Fibroblast of the aortic adventitia (primary cell): ENCODE data around the gene DDX49. TPM values are rescaled to one million over a fixed set of nuclear protein-coding genes. Genes with fewer than 3 reads are reported as not detected.

Experiments used
- DNase-seq: peaks from one replicate; pipeline ENCODE4 v3.0.0-alpha.2; 2010; ENCODE audit warnings: low read depth
- H3K4me3 ChIP-seq: 2 replicates; pipeline ENCODE4 v1.5.1; 2011; ENCODE audit warnings: low read depth, mild to moderate bottlenecking, control low read depth, low read length, moderate library complexity
- total RNA-seq: library from RNA; depleted of rRNA; stranded (reverse); fragments of >200 nt; gene quantifications from 2 replicates; pipeline ENCODE4 v1.2.3, GENCODE V29; 2012; ENCODE audit warnings: low replicate concordance
- TF ChIP-seq, protein P1 (sequence below): IDR thresholded peaks from 2 replicates; pipeline ENCODE4 v1.5.1; 2011; ENCODE audit warnings: mild to moderate bottlenecking, low read length, control low read depth, inconsistent platforms; ENCODE audit not compliant: insufficient read depth

The DDX49 gene
- total RNA-seq, 1 donor: 42.1 TPM

DNA sequence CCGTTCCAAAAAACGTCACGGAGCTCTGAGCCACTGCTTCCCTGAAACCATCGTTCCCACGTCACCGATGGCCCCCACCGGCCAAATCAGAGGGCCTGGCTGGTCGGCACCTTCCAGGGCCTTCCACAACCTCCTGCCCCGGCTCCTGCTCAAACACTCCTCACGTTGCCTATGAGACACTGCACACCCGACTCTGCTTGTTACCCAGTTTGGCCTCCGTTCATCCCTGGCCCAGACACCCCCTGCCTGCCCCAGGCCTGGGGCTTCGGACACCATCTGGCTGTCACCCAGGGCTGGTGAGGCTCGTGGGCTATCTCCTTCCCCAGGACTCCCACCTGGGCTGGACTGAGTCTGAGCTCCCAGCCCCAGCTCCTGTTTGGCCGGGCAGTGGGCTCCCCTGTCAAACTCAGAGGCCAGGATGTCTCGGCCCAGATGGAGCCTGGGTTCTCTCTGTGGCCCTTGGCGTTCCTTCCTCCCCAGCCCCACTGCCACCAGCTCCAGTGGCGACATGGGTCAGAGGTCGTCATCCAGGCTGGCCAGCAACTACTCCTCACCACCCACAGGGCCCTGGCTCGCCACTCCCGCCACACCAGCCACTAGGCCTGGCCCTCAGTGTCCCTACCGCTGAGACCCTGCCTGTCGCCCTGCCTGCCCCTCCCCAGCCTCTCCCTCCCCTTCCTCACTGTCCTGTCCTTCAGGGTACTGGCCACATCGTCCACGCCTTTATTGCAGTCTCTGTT, 41.3 kb upstream of the DDX49 start:
- H3K4me3 ChIP-seq: no peak overlapping the region
- TF ChIP-seq, protein P1, sequence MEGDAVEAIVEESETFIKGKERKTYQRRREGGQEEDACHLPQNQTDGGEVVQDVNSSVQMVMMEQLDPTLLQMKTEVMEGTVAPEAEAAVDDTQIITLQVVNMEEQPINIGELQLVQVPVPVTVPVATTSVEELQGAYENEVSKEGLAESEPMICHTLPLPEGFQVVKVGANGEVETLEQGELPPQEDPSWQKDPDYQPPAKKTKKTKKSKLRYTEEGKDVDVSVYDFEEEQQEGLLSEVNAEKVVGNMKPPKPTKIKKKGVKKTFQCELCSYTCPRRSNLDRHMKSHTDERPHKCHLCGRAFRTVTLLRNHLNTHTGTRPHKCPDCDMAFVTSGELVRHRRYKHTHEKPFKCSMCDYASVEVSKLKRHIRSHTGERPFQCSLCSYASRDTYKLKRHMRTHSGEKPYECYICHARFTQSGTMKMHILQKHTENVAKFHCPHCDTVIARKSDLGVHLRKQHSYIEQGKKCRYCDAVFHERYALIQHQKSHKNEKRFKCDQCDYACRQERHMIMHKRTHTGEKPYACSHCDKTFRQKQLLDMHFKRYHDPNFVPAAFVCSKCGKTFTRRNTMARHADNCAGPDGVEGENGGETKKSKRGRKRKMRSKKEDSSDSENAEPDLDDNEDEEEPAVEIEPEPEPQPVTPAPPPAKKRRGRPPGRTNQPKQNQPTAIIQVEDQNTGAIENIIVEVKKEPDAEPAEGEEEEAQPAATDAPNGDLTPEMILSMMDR: no peak
- DNase-seq: no peak

GRCh38 chr19:18878858-18879578, 40.5 kb upstream of the DDX49 start:
- no peak for DNase-seq
- no peak overlapping the region for H3K4me3 ChIP-seq
- TF ChIP-seq, protein P1: no peak

- DNase-seq: no peak
Observed at GRCh38 chr19:18879579-18880373, 39.7 kb upstream of the DDX49 start.

GRCh38 chr19:18881491-18881890, 38.0 kb upstream of the DDX49 start:
- H3K4me3 ChIP-seq: no peak overlapping the region
- TF ChIP-seq, protein P1: no peak
- no peak for DNase-seq

More at GRCh38 chr19:18879579-18880373, 39.7 kb upstream of the DDX49 start:
- H3K4me3 ChIP-seq: no peak overlapping the region
- TF ChIP-seq, protein P1: no peak

- TF ChIP-seq, protein P1: no peak
- no peak overlapping the region for H3K4me3 ChIP-seq
- DNase-seq: no peak
Observed at GRCh38 chr19:18883526-18884304, 35.8 kb upstream of the DDX49 start.

DNA sequence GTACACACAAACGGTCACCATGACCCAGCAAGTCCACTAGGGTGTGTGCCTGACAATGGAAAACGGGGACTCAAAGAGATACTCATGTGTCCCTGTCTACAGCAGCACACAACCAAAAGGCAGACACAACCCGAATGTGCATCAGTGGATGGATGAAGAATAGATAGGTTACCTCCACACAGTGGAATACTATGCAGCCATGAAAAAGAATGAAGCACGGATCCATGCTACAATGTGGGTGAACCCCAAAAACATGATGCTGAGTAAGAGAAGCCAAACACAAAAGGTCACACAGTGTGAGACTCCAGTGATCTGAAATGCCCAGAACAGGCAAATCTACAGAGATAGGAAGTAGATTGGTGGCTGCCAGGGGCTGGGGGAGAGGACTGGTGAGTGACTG, 32.5 kb upstream of the DDX49 start:
- no peak for DNase-seq
- TF ChIP-seq, protein P1: no peak
- H3K4me3 ChIP-seq: no peak overlapping the region
